ENCODE results near the gene KLKB1.
"Not testable (repeated sequence)": the region's sequence is repeated elsewhere in the genome, so short reads cannot be mapped to it uniquely, and the experiment has no call there.

KLKB1 gene

GRCh38 chr4:186265683-186266652 is 38.7 kb downstream of the KLKB1 start, which contains the start of gene F11:
Gene F11, plus strand, starts transcription at chr4:186266189. Its CDS starts 948 bp downstream, at chr4:186267137.
- DNase-seq, result no peak

DNA sequence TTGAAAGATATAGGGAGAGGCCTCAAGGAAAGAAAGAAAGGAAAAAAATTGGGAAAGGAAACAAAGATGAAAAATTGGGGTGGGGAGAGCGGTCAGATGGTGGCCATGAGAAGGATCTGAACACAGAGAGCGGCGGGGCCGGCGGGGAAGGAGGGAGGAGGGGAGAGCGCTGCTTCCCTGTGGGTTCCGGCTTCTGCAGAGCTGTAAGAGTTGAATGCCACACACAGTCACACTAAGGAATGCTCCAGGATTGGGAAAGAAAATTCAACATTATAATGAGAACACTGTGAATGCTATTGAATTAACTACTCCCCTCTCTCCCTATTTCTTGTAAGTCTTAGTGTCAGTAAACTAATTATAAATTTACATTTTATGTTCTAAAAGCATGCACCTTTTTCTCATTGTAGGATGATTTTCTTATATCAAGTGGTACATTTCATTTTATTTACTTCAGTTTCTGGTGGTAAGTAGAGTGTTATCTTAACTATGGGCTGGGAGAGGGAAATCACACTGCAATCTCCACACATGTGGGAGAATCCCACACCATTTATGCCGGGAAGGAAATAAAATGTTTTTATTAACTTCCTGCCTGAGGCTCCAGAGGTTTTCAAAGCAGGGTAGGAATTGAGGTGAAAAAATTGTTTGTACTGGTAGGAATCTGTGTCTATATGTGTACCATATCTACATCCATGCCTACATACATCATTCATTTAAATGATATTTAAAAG is 39.6 kb downstream of the KLKB1 start:
- no peak for DNase-seq

- DNase-seq, result no peak
These were observed 43.9 kb downstream of the KLKB1 start for GRCh38 chr4:186271081-186271678.

GRCh38 chr4:186272699-186273391 is 45.5 kb downstream of the KLKB1 start:
- no peak for DNase-seq

DNA sequence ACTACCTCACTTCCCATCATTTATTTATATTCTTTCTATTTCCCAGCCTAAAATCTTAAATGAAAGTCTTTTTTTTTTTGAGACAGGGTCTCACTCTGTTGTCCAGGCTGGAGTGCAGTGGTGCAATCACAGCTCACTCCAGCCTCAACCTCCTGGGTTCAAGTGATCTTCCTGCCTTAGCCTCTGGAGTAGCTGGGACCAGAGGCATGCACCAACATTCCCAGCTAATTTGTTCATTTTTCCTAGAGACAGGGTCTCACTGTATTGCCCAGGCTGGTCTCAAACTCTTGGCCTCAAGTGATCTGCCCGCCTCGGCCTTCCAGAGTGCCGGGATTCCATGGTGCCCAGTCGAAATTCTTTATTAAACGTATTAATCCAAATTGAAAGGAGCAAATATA is 46.1 kb downstream of the KLKB1 start:
- not testable (repeated sequence) for DNase-seq

GRCh38 chr4:186283311-186283710 is 56.0 kb downstream of the KLKB1 start:
- DNase-seq, result no peak

GRCh38 chr4:186285147-186285546 is 57.8 kb downstream of the KLKB1 start:
- DNase-seq, result no peak

- no peak for DNase-seq
These were observed 59.3 kb downstream of the KLKB1 start for GRCh38 chr4:186286581-186286980.

- DNase-seq, result no peak
These were observed 64.1 kb downstream of the KLKB1 start for GRCh38 chr4:186291256-186291890.

- DNase-seq, result no peak
These were observed 66.9 kb downstream of the KLKB1 start for GRCh38 chr4:186294160-186294559.

DNA sequence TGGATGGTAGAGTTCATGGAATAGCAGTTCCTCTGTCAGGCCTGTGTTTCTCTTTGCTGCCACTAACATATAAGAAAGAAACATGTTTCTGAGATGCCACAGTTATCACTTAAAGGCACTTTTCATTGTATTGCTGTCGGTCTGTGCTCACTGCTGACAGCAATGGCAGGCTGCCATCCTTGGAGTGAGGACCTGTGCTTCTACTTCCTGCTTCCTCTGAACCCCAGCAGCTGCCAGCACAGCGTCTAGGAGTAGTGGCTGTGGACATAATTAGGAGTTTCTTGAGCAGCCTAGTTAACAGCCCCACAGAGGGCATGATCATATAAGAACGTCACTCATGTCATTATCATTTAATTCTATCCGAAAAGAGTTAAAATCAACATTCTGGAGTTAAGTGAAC is 69.2 kb downstream of the KLKB1 start:
- no peak for DNase-seq

GRCh38 chr4:186297013-186297645 is 69.8 kb downstream of the KLKB1 start:
- DNase-seq, result no peak

DNA sequence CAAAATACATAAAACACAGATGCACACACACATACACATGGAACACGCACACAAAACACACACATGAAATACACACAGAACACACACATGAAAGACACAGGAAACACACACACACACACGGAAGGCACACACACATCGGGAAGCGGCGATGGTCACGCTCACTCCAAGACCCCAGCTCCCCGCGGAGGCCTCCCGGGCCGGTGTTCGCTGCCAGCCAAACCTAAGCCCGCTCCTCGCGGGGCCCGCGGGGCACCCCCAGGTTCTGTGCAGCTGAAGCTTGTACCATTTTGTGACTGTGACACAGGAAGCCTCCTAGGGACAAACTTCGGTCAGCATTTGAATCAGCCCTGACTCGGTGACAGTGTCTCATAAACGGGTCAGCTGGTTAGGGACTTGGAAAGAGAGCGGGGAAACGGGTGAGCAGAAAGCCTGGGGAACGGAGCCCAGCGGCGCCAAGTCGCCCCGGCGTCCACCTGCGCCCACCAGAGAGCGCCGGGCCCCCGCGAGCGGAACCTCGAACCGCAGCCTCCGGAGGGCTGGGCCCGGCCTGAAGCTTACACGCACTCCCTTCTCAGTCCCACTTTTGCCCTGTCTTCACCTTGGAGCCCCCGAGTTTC is 70.8 kb downstream of the KLKB1 start:
- no peak for DNase-seq

GRCh38 chr4:186299291-186299690 is 72.0 kb downstream of the KLKB1 start:
- no peak for DNase-seq

- no peak for DNase-seq
These were observed 73.5 kb downstream of the KLKB1 start for GRCh38 chr4:186300659-186301390.

GRCh38 chr4:186304216-186304615 is 76.9 kb downstream of the KLKB1 start:
- no peak for DNase-seq

- no peak for DNase-seq
These were observed 77.7 kb downstream of the KLKB1 start for GRCh38 chr4:186304866-186305505.

GRCh38 chr4:186307497-186307896 is 80.2 kb downstream of the KLKB1 start:
- DNase-seq, result no peak

DNA sequence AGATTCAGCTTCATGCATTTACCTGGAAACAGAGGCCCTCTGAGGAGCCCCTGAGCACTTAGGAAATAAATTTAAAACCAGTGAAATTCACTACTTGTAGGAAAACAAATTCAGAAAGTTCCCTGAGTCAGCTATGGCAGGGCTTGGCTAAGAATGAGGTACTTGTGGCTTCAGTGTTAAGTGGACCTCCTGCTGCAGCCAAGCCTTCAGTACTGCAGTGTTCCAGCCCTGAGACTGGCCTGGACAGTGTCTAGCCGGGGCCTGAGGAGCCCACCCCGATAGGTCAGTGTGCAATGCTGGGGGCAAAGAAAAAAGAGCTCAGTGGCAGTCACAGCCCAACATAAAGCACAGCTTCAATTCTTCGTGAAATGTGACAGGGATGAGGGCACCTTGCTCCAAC is 80.6 kb downstream of the KLKB1 start:
- no peak for DNase-seq

Data from left hindlimb (tissue), 1 donor.